Activated T-helper 1 cell treated with anti-CD3 and anti-CD28 coated beads, Interleukin-12 subunit alpha, Interleukin-12 subunit beta, Interleukin-2, Interleukin-4 antibody, amounts not matched to agents 30 ng/mL and 10 ng/mL and 1 ng/mL, durations not matched to agents 14 hours and 24 hours and 36 hours (primary cell): ENCODE measurements around the gene NTRK2. TPM values are rescaled to one million over a fixed set of nuclear protein-coding genes. Genes with fewer than 3 reads are reported as not detected.
"Not testable (repeated sequence)": the region's sequence is repeated elsewhere in the genome, so short reads cannot be mapped to it uniquely, and the experiment has no call there.

ENCODE experiments used
- DNase-seq: peaks from one replicate; pipeline ENCODE4 v3.0.0; 2021; ENCODE audit warnings: low spot score
- H3K27ac Mint-ChIP-seq: one replicate; pipeline ENCODE4 v1.8.0; 2021; ENCODE audit warnings: mild to moderate bottlenecking, mixed read lengths
- H3K27me3 Mint-ChIP-seq: one replicate; pipeline ENCODE4 v1.8.0; 2022; ENCODE audit warnings: mild to moderate bottlenecking, moderate library complexity, mixed read lengths; ENCODE audit not compliant: insufficient read depth
- H3K36me3 Mint-ChIP-seq: one replicate; pipeline ENCODE4 v1.8.0; 2021; ENCODE audit warnings: low read depth, mixed read lengths
- H3K4me1 Mint-ChIP-seq: one replicate; pipeline ENCODE4 v1.8.0; 2021; ENCODE audit warnings: low read depth, mixed read lengths
- H3K4me3 Mint-ChIP-seq: one replicate; pipeline ENCODE4 v1.8.0; 2021; ENCODE audit warnings: mild to moderate bottlenecking, moderate library complexity, mixed read lengths
- H3K9me3 Mint-ChIP-seq: one replicate; pipeline ENCODE4 v1.8.0; 2021; ENCODE audit warnings: mixed read lengths
- intact Hi-C: fragments of 100-400 bp; cut with micrococcal nuclease; formaldehyde crosslinking; loops from one replicate; pipeline ENCODE4 v1.15.1; 2024
- total RNA-seq: library from RNA; stranded (reverse); gene quantifications from 2 replicates; pipeline ENCODE4 v1.2.3, GENCODE V29; 2022

NTRK2 gene
- total RNA-seq, 1 donor from 2014 or later: 2.9 TPM

DNA sequence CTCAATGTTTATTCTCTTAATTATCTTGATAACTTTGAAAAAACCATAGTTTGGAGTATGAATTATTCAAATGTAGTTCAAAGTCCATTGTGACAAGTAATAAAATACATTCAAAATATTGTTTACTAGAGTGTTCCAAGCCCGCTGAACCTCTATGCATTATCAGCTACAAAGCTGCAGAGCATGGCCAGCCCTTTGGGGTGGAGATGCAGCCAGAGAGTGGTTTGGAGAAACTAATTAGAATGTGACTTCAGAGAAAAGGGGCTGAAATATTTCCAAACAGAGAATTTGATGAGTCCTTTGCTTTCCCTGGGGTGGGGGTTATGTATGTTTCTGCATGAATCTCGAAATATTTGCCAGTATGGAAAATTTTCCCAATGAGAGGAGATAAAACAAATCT is 211.3 kb downstream of the NTRK2 start:
- Mint-ChIP-seq H3K27me3 (no peaks in the 10 kb centered on the region), H3K9me3 (no peaks in the 10 kb centered on the region), H3K36me3 (no peaks in the 10 kb centered on the region), H3K4me1 (no peaks in the 10 kb centered on the region), H3K4me3 (no peak overlapping the region), H3K27ac (no peak overlapping the region)
- intact Hi-C loops: no loop called here
- no peak for DNase-seq

GRCh38 chr9:84886866-84887265 is 217.3 kb downstream of the NTRK2 start:
- H3K36me3 Mint-ChIP-seq: no peaks in the 10 kb centered on the region
- no peak overlapping the region for H3K27ac Mint-ChIP-seq
- H3K4me1 Mint-ChIP-seq: no peaks in the 10 kb centered on the region
- intact Hi-C loops: no loop called here
- H3K4me3 Mint-ChIP-seq: no peak overlapping the region
- H3K27me3 Mint-ChIP-seq: no peaks in the 10 kb centered on the region
- DNase-seq: no peak
- H3K9me3 Mint-ChIP-seq: no peaks in the 10 kb centered on the region

DNA sequence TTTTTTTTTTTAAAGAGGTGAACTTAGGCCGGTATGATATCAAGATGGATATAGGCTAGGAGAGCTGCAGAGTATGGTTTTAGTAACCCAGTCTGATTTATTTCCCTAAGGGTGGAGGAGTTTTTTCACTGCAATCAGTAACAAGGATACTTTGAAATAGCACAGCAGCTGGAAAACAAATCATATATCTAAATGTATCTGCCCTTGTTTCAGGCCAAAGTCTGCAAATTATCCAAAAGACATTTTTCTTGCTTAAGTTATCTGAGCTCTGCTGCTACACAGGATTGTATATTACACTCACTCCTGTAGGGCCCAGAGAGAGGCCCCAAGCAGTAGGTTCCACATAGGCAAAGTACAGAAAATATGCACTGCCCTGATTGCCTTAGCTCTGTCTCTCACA is 222.4 kb downstream of the NTRK2 start:
- H3K27ac Mint-ChIP-seq: no peak overlapping the region
- H3K4me1 Mint-ChIP-seq: no peaks in the 10 kb centered on the region
- H3K9me3 Mint-ChIP-seq: no peaks in the 10 kb centered on the region
- intact Hi-C loops: no loop called here
- H3K4me3 Mint-ChIP-seq: no peak overlapping the region
- no peaks in the 10 kb centered on the region for H3K36me3 Mint-ChIP-seq
- peaks cover 1% of the 10 kb centered on the region for H3K27me3 Mint-ChIP-seq
- no peak for DNase-seq

- H3K4me3 Mint-ChIP-seq: no peak overlapping the region
- H3K27me3 Mint-ChIP-seq: peaks cover 1% of the 10 kb centered on the region
- no peak for DNase-seq
- H3K27ac Mint-ChIP-seq: no peak overlapping the region
- H3K9me3 Mint-ChIP-seq: no peaks in the 10 kb centered on the region
- H3K36me3 Mint-ChIP-seq: no peaks in the 10 kb centered on the region
- no peaks in the 10 kb centered on the region for H3K4me1 Mint-ChIP-seq
- intact Hi-C loops: no loop called here
These were observed 224.0 kb downstream of the NTRK2 start for GRCh38 chr9:84893419-84894128.

GRCh38 chr9:84894859-84895258 is 225.3 kb downstream of the NTRK2 start:
- Mint-ChIP-seq H3K27me3 (peaks cover 1% of the 10 kb centered on the region), H3K4me1 (no peaks in the 10 kb centered on the region), H3K36me3 (no peaks in the 10 kb centered on the region), H3K27ac (no peak overlapping the region), H3K9me3 (no peaks in the 10 kb centered on the region), H3K4me3 (no peak overlapping the region)
- no peak for DNase-seq
- intact Hi-C loops: no loop called here

GRCh38 chr9:84897362-84898094 is 228.0 kb downstream of the NTRK2 start:
- Mint-ChIP-seq H3K36me3 (no peaks in the 10 kb centered on the region), H3K27ac (no peak overlapping the region), H3K27me3 (peaks cover 1% of the 10 kb centered on the region), H3K4me3 (no peak overlapping the region), H3K9me3 (no peaks in the 10 kb centered on the region), H3K4me1 (no peaks in the 10 kb centered on the region)
- intact Hi-C loops: no loop called here
- no peak for DNase-seq

DNA sequence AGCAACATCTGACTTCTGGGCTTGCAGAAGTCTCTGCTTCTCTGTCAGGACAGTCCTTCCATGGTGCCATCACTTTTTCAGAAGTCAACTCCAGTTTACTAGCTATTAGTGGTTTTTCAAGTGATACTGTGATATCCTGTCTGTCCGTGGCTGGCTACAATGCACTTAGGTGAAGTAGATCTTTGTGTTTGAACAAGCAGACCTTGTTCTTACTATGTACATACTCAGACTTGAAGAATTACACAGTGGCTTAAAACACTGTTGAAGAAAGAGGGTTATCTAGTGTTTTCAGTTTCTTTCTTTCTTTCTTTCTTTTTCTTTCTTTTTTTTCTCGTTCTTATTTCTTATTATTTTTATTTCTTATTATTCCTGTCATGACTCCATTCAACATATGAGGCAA is 228.7 kb downstream of the NTRK2 start:
- H3K4me1 Mint-ChIP-seq: no peaks in the 10 kb centered on the region
- H3K9me3 Mint-ChIP-seq: no peaks in the 10 kb centered on the region
- H3K27ac Mint-ChIP-seq: no peak overlapping the region
- no peaks in the 10 kb centered on the region for H3K27me3 Mint-ChIP-seq
- H3K36me3 Mint-ChIP-seq: no peaks in the 10 kb centered on the region
- intact Hi-C loops: no loop called here
- no peak overlapping the region for H3K4me3 Mint-ChIP-seq
- no peak for DNase-seq

DNA sequence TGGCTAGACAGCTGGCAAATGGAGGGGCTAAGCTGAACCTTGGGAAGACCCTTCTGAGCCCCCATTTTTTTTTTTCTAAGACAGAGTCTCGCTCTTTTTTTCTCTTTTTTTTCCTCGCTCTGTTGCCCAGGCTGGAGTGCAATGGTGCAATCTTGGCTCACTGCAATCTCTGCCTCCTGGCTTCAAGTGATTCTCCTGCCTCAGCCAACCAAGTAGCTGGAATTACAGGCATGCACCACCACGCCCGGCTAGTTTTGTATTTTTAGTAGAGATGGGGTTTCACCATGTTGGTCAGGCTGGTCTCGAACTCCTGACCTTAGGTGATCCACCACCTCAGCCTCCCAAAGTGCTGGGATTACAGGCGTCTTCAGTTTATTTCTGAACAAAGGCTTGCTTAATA is 229.1 kb downstream of the NTRK2 start:
- H3K36me3 Mint-ChIP-seq, H3K4me3 Mint-ChIP-seq, H3K9me3 Mint-ChIP-seq, DNase-seq, H3K4me1 Mint-ChIP-seq, intact Hi-C loops, H3K27ac Mint-ChIP-seq, H3K27me3 Mint-ChIP-seq: not testable (repeated sequence)

DNA sequence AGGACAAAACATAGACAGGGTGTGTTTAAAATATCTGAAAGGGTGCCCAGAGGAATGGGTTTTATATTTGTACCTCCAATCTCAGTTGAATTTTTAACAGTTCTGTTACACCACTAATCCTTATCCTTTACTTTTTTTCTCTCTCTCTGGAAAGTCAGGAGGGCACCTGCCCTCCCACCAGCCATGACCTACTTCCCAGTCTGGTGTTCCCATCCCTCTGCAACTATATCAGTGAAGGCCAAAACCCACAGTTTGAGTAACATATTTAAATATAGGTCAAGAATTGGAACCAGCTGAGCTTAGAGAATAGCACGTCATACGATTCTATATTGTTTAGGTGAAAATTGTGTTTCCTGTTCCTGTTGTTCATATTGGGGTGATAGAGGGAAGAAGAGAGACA is 229.8 kb downstream of the NTRK2 start:
- intact Hi-C loops: no loop called here
- no peak for DNase-seq
- Mint-ChIP-seq H3K4me3 (no peak overlapping the region), H3K4me1 (no peaks in the 10 kb centered on the region), H3K27me3 (peaks cover 1% of the 10 kb centered on the region), H3K36me3 (no peaks in the 10 kb centered on the region), H3K27ac (no peak overlapping the region), H3K9me3 (no peaks in the 10 kb centered on the region)

GRCh38 chr9:84900421-84900820 is 230.9 kb downstream of the NTRK2 start:
- Mint-ChIP-seq H3K36me3 (no peaks in the 10 kb centered on the region), H3K4me3 (no peak overlapping the region), H3K4me1 (no peaks in the 10 kb centered on the region), H3K27me3 (peaks cover 6% of the 10 kb centered on the region), H3K27ac (no peak overlapping the region), H3K9me3 (no peaks in the 10 kb centered on the region)
- intact Hi-C loops: no loop called here
- no peak for DNase-seq

GRCh38 chr9:84903963-84904362 is 234.4 kb downstream of the NTRK2 start:
- H3K36me3 Mint-ChIP-seq: no peaks in the 10 kb centered on the region
- no peak overlapping the region for H3K4me3 Mint-ChIP-seq
- H3K27ac Mint-ChIP-seq: no peak overlapping the region
- intact Hi-C loops: no loop called here
- no peaks in the 10 kb centered on the region for H3K9me3 Mint-ChIP-seq
- peaks cover 6% of the 10 kb centered on the region for H3K27me3 Mint-ChIP-seq
- DNase-seq: no peak
- H3K4me1 Mint-ChIP-seq: no peaks in the 10 kb centered on the region

DNA sequence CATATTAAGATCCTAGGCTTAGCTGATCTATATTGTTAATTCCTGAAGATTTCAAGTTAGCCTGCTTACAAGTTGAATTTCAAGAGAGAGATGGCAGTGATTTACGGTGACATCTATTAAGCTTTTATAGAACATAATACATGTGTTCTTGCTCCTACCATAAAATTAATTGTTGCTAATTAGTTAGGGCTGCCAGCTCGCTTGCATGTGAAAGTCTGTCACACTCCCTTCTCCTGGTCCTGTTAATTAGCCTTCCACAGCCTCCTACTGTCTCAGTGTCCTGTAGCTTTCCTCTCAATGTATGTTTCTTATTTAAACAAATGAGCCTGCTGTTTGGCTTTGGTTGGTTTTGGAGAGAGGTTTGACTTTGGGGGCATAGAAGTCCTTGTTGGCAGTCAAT is 247.2 kb downstream of the NTRK2 start:
- Mint-ChIP-seq H3K4me1 (no peaks in the 10 kb centered on the region), H3K36me3 (no peaks in the 10 kb centered on the region), H3K27ac (no peak overlapping the region), H3K27me3 (no peaks in the 10 kb centered on the region), H3K9me3 (no peaks in the 10 kb centered on the region), H3K4me3 (no peak overlapping the region)
- intact Hi-C loops: no loop called here
- no peak for DNase-seq

GRCh38 chr9:84917366-84918070 is 248.0 kb downstream of the NTRK2 start:
- intact Hi-C loops: no loop called here
- H3K27ac Mint-ChIP-seq: no peak overlapping the region
- no peaks in the 10 kb centered on the region for H3K36me3 Mint-ChIP-seq
- no peak for DNase-seq
- no peak overlapping the region for H3K4me3 Mint-ChIP-seq
- no peaks in the 10 kb centered on the region for H3K9me3 Mint-ChIP-seq
- H3K4me1 Mint-ChIP-seq: no peaks in the 10 kb centered on the region
- no peaks in the 10 kb centered on the region for H3K27me3 Mint-ChIP-seq
